Measurements from ENCODE around the gene DAD1. TPM values are rescaled to one million over a fixed set of nuclear protein-coding genes. Genes with fewer than 3 reads are reported as not detected.
"Not testable (repeated sequence)": the region's sequence is repeated elsewhere in the genome, so short reads cannot be mapped to it uniquely, and the experiment has no call there.

Gene DAD1
- total RNA-seq: 328 and 351 TPM in 2 replicates

DNA sequence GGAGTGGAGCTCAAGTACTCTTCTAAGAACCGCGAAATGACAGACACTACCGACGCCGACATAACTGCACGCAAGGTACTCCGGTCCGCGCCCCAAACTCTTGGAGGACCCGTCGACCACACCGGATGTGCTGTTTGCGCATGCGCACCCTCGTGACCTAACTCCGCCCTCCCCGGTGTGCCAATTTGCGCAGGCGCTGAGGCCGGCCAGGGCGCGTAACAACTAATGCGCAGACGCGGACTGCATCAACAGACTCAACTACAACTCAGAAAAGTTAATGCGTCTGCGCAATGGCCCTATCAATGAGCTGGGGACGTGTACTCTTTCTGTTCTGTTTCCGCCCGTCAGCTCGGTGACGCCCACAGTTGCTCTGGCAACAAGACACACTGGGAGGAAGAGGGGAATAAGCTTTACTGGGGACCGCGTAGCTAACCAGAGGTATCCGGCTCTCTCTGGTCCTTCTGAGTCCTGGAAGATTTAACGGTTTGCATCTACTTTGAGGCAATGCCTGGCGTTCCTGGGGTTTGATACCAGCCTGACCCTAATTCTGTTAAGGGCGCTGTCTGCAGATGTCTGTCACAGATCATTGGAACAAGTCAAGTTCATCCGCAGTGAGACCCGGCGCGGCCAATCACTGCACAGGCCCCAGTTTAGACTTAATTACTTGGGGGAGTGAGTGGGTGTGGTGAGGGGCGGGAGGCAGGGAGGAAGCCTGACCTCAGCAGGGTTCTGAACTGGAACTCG is at the start of gene DAD1:
Gene DAD1, minus strand, starts transcription at position 129 of the 744 bp plus-strand sequence. Its CDS starts 67 bp downstream, at position 62.
- TF ChIP-seq, protein P1, sequence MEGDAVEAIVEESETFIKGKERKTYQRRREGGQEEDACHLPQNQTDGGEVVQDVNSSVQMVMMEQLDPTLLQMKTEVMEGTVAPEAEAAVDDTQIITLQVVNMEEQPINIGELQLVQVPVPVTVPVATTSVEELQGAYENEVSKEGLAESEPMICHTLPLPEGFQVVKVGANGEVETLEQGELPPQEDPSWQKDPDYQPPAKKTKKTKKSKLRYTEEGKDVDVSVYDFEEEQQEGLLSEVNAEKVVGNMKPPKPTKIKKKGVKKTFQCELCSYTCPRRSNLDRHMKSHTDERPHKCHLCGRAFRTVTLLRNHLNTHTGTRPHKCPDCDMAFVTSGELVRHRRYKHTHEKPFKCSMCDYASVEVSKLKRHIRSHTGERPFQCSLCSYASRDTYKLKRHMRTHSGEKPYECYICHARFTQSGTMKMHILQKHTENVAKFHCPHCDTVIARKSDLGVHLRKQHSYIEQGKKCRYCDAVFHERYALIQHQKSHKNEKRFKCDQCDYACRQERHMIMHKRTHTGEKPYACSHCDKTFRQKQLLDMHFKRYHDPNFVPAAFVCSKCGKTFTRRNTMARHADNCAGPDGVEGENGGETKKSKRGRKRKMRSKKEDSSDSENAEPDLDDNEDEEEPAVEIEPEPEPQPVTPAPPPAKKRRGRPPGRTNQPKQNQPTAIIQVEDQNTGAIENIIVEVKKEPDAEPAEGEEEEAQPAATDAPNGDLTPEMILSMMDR (IDR thresholded peaks at IDR 0.05; ENCODE audit: insufficient read depth, low read length, poor library complexity, severe bottlenecking): no peak
- Histone ChIP-seq H3K27me3 (ENCODE audit: control insufficient read depth, insufficient read depth, low read length) (no peaks in the 10 kb centered on the region), H3K36me3 (ENCODE audit: control insufficient read depth, insufficient read depth, low read length) (no peaks in the 10 kb centered on the region), H3K4me3 (ENCODE audit: low read depth, low read length) (peak within 1 kb of the TSS; percentile 81)
- DNase-seq (ENCODE audit: low read depth): peak; percentile 99

DNA sequence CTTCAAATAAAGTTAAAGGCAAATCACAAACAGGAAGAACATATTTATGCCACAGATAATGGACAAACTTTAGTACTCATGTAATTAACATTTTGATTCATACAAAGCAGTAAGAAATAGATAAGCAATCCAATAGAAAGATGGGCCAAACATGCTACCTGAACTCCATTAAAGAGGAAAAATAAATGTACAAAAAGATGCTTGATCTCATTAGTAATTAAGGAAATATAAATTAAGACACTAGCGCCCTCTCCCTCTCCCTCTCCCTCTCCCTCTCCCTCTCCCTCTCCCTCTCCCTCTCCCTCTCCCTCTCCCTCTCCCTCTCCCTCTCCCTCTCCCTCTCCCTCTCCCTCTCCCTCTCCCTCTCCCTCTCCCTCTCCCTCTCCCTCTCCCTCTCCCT is 47.0 kb upstream of the DAD1 start:
- DNase-seq (ENCODE audit: low read depth); H3K4me3 ChIP-seq (ENCODE audit: low read depth, low read length); H3K36me3 ChIP-seq (ENCODE audit: control insufficient read depth, insufficient read depth, low read length); H3K27me3 ChIP-seq (ENCODE audit: control insufficient read depth, insufficient read depth, low read length): not testable (repeated sequence)

DNA sequence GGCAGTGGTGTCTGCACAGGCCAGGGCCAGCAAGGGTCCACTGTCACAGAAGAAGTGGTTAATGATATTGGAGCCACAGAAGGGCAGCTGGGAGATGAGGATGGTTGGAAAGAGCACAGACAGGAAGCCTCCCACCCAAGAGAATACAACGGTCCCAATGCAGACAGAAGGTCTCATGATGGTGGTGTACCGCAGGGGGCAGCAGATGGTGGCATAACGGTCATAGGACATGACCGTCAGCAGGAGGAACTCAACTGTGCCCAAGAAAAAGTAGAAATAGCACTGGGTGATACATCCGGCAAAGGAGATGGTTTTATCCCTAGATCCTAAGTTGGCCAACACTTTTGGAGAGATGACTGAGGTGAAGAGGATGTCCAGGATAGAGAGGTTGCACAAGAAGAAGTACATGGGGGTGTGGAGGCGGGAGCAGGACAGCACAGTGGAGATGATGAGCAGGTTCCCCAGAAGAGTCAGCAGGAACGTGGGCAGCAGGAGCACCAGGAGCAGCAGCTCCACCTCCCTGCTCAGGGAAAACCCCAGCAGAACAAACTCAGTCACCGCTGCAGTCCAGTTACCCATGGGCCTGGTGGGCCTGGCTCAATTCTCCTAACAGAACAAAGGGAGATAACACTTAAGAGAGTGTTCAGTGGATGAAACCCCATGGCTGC is 45.3 kb upstream of the DAD1 start:
- Histone ChIP-seq H3K4me3 (ENCODE audit: low read depth, low read length) (no peak overlapping the region), H3K36me3 (ENCODE audit: control insufficient read depth, insufficient read depth, low read length) (no peaks in the 10 kb centered on the region), H3K27me3 (ENCODE audit: control insufficient read depth, insufficient read depth, low read length) (no peaks in the 10 kb centered on the region)
- TF ChIP-seq, protein P1 (IDR thresholded peaks at IDR 0.05; ENCODE audit: insufficient read depth, low read length, poor library complexity, severe bottlenecking): no peak
- no peak for DNase-seq (ENCODE audit: low read depth)

DNA sequence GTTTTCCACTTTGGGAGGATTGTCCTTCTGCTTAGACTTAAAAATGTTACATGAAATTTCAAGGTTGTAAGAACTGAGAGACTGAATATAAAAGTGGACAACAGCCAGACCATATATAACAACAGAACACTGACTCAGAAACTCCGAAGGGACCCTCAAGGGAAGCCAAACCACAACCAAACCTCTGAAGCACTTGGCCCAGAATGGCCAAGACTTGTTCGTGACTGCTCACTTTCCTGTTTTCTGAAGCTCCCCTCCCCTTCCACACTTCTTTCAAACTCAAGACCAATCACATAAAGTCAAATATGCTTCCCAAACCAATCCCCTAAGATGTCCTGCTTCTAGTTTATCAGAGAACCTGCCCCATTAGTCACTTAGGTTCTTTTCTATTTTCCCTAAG is 41.5 kb upstream of the DAD1 start:
- DNase-seq (ENCODE audit: low read depth): no peak
- Histone ChIP-seq H3K4me3 (ENCODE audit: low read depth, low read length) (no peak overlapping the region), H3K27me3 (ENCODE audit: control insufficient read depth, insufficient read depth, low read length) (no peaks in the 10 kb centered on the region), H3K36me3 (ENCODE audit: control insufficient read depth, insufficient read depth, low read length) (no peaks in the 10 kb centered on the region)
- TF ChIP-seq, protein P1 (IDR thresholded peaks at IDR 0.05; ENCODE audit: insufficient read depth, low read length, poor library complexity, severe bottlenecking): no peak

DNA sequence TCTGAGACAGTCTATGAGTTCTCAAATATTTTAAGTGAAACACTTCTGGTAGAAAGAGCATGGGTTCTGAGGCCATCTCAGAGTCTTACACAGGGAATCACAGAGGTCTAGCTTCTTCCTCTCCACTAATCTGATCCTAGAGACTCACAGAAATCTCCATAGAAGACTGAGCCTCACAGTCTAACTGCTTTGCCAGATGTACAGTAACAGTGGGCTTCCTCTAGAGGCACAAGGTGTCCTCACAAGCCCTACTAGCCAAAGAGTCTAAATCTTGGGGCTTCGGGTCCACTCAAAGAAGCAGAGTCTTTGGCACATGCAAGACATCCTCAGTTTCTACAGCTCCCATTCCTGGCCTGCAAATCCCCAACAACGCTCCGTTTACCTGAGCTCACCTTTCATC is 41.0 kb upstream of the DAD1 start:
- DNase-seq (ENCODE audit: low read depth): no peak
- TF ChIP-seq, protein P1 (IDR thresholded peaks at IDR 0.05; ENCODE audit: insufficient read depth, low read length, poor library complexity, severe bottlenecking): no peak
- no peaks in the 10 kb centered on the region for H3K27me3 ChIP-seq (ENCODE audit: control insufficient read depth, insufficient read depth, low read length)
- H3K4me3 ChIP-seq (ENCODE audit: low read depth, low read length): no peak overlapping the region
- H3K36me3 ChIP-seq (ENCODE audit: control insufficient read depth, insufficient read depth, low read length): no peaks in the 10 kb centered on the region

DNA sequence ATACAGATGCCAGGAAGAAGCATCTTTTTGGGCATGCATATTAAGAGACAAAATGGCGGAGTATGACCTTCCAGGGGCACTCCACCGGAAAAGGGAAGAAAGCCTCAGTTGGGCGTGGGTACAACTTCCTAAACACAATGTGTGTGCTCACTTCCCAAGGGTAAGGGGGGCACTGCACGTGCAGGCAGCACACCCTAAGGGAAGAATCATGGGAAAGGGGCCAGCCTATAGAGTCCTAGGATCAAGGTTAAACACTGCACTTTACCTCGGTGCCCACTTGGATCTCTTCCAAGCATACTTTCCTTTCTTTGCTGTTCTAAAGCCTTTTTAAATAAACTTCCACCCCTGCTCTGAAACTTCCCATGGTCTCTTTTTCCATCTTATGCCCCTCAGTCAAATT is 40.3 kb upstream of the DAD1 start:
- no peaks in the 10 kb centered on the region for H3K27me3 ChIP-seq (ENCODE audit: control insufficient read depth, insufficient read depth, low read length)
- no peaks in the 10 kb centered on the region for H3K36me3 ChIP-seq (ENCODE audit: control insufficient read depth, insufficient read depth, low read length)
- DNase-seq (ENCODE audit: low read depth): no peak
- TF ChIP-seq, protein P1 (IDR thresholded peaks at IDR 0.05; ENCODE audit: insufficient read depth, low read length, poor library complexity, severe bottlenecking): no peak
- H3K4me3 ChIP-seq (ENCODE audit: low read depth, low read length): no peak overlapping the region
